Measurements from ENCODE around the gene FAM117A.
"Not testable (repeated sequence)": the region's sequence is repeated elsewhere in the genome, so short reads cannot be mapped to it uniquely, and the experiment has no call there.

Gene FAM117A

GRCh38 chr17:49739641-49740271, 24.2 kb downstream of the FAM117A start:
- DNase-seq = no peak

GRCh38 chr17:49738456-49739163, 25.3 kb downstream of the FAM117A start:
- no peak for DNase-seq

- no peak for DNase-seq
Observed at GRCh38 chr17:49734515-49735490, 29.1 kb downstream of the FAM117A start.

GRCh38 chr17:49731435-49731831, 32.5 kb downstream of the FAM117A start:
- no peak for DNase-seq

- no peak for DNase-seq
Observed at GRCh38 chr17:49730785-49731434, 33.0 kb downstream of the FAM117A start.

- no peak for DNase-seq
Observed at GRCh38 chr17:49730078-49730784, 33.7 kb downstream of the FAM117A start.

GRCh38 chr17:49729069-49729468, 34.9 kb downstream of the FAM117A start:
- DNase-seq = no peak

GRCh38 chr17:49728425-49728824, 35.5 kb downstream of the FAM117A start:
- no peak for DNase-seq

- DNase-seq = no peak
Observed at GRCh38 chr17:49727380-49727779, 36.6 kb downstream of the FAM117A start.

GRCh38 chr17:49725452-49726130, 38.3 kb downstream of the FAM117A start:
- DNase-seq = no peak

- DNase-seq = not testable (repeated sequence)
Observed at GRCh38 chr17:49724552-49724951, 39.4 kb downstream of the FAM117A start.

GRCh38 chr17:49723423-49723822, 40.5 kb downstream of the FAM117A start:
- no peak for DNase-seq

GRCh38 chr17:49722066-49722465, 41.9 kb downstream of the FAM117A start:
- no peak for DNase-seq

GRCh38 chr17:49717371-49717861, 46.5 kb downstream of the FAM117A start:
- DNase-seq = no peak

- no peak for DNase-seq
Observed at GRCh38 chr17:49716668-49717364, 47.1 kb downstream of the FAM117A start.

GRCh38 chr17:49715717-49716279, 48.1 kb downstream of the FAM117A start:
- no peak for DNase-seq

GRCh38 chr17:49715216-49715615, 48.7 kb downstream of the FAM117A start:
- no peak for DNase-seq

GRCh38 chr17:49708515-49709183, 55.3 kb downstream of the FAM117A start:
- no peak for DNase-seq

- DNase-seq = peak; percentile 89
Observed at GRCh38 chr17:49707608-49708514, 56.1 kb downstream of the FAM117A start, which contains the start of gene SLC35B1. Gene SLC35B1 (minus strand): TSS chr17:49707964. CDS start chr17:49707833, 131 bp downstream.
